NOMO-1 (cell line): ENCODE results near the gene LMO7.

Experiments used
- DNase-seq, 2 experiments: peaks; one replicate each; lab custom pipeline; 2025; ENCODE audit not compliant: unreplicated experiment in 2 of 2; lab: John Stamatoyannopoulos, UW

The LMO7 gene

DNA sequence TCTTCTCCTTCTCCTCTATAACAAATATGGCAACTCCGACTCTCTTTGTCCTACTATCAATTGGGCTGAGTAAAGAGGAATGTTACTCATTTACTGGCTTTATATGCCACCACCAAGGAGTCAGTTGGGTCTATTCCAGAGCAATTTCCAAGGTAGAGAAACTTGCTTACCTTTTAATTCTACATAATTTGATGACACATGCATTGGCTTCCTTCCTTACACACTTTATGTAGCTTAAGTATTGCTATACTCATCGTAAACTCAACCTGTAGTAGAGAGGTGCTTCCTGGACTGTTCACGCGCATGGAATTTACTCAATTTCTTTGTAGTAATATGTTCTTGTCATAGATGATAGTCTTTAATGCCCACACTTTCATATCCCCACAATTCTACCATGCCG lies 160.7 kb downstream of the LMO7 start:
- DNase-seq: no peak

DNA sequence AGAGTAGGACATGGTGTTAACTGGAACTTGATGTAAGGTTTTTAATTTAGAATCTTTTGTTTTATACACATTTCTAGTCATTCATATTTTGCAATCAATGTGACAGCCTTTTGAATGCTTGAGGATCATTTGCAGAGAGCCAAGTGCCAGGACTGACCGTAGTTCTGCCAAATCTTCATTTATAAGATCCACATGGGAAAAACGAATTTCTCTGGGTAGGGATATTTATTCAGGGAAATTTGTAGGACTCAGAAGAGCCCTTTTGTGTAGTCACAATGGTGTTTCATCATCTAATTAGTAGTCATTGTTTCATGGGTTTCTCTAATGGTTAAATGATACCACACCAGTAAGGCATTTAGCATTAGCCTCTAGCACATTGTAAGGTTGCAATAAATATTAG lies 161.1 kb downstream of the LMO7 start:
- DNase-seq: no peak

DNA sequence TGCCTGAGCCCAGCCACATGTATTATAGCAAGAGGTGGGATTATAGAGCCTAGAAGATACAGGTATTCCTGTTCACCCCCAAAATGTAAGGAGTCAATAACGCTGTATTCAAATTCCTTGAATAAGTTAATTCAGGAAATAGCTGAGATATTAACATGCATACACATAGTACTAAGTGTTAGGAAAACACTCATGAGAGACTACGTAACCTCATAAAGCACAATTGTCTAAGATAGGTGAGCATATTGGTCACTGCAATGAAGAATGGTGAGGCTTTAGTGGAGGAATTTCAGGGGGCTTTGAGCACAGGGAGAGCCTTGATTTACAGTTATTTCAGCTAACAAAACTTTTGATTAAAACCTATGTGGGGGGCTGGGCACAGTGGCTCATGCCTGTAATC lies 161.6 kb downstream of the LMO7 start:
- DNase-seq: no peak

DNA sequence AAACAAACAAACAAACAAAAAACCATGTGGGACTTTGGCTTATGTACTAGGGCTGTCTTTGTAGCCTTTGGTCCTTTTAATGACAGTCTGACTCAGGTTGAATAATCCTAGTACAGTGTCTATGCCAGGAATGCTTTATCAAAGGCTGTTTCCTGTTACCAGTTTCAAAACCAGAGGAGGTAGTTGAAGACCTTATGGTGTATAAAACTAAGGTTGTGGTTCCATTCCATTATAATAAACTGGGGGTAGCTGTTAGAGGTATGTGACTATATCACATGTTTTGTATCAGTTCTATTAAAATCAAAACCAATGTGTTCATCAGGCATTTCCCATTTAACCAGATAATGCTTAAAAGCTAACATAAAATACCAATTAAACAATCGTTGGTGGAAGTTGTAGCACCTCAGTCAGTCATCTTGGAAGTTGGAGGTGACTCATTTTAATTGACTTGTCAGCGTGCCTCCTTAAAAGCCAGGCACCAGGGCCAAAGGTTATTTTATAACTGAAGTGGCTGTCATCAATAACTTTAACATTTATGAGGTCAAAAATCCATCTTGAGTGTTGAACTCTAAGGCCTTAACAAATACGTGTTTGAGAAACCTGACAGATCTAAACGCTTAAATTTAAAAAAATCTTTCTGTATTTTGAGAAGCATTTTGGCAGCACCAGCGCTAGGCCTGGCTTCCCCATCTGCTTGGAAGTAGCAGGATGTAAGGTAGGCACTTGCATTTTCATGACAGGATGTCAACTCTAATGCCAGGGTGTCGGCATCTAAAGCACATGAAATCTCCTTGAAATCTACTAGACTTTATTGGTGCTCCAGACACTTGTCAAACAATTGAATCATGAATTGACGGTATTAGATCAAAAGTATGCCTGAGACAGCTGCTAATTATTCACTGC lies 162.5 kb downstream of the LMO7 start:
- no peak for DNase-seq

DNA sequence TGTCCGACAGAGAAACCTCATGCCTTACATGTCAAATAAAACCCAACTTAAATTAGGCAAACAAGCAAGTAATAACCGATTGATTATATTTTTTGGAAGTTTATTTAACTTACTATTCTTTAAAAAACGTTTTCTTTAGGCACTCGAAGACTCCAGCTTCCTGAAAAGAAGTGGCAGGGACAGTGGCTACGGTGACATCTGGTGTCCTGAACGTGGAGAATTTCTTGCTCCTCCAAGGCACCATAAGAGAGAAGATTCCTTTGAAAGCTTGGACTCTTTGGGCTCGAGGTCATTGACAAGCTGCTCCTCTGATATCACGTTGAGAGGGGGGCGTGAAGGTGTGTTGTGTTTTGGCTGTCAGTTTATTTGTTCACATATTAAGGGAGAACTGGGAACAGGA lies 164.4 kb downstream of the LMO7 start:
- DNase-seq: no peak

DNA sequence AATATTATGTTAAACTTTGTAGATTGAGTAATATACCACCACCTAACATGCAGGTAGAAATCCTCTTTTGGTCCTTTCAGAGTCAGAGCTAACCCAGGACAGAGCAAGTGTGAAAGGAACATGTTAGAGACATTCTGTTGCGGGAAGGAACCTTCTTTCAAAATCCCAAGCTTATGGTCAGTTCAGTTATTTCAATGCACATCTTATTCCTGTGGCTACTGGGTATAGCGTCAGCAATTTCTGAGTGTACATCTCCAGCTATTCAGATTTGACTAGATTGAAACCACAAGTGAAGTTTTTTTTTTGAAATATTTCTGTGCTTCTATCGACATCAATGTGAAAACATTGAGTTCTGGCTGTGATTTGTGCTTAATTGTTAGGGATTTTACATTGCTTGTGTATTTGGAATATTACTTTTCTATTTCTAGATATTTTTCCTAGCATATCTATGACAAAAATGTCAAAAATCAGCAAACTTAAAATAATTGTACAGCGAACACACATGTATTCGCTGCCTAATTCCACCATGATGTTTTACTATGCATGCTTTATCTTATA lies 165.3 kb downstream of the LMO7 start:
- DNase-seq: no peak

DNA sequence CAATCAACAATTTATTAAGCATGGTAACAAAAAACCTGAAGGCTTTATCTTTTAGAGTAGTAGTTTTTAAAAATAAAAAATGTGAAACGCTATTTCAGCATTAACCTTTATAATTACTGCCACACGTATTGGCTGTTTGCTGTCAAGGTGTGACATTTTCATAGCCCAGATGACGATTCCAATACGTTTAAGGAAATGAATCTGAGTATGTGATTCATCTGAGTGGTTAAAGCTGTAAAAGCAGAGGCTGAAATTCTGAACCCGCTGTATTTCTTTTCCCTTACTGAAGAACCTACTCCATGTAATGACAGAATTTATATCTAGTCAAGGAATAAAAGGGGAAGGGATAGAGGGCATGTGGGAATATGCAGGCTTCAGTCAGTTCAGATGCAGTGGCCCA lies 166.0 kb downstream of the LMO7 start:
- no peak for DNase-seq

DNA sequence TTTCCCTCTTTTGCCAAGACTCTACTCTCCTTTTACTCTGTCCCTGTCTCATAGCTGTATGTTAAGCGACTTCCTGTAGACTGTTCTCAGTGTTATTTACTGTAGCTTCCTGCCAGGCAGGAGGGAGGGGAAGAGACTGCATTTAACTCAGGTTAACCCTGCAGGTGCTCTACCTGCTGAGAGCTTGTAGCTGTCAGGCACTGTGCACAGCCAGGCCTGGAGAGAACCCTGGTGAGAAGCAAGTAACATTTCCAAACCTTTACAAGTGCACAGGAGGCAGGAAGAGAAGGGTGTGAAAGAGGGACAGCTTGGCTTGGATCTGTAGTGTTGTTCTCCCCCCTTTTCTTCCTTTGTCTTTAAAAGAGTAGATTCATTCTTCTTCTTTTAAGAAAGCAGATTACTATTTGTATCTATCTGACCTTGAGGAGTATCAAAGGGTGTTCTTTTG lies 167.1 kb downstream of the LMO7 start:
- DNase-seq: no peak

DNA sequence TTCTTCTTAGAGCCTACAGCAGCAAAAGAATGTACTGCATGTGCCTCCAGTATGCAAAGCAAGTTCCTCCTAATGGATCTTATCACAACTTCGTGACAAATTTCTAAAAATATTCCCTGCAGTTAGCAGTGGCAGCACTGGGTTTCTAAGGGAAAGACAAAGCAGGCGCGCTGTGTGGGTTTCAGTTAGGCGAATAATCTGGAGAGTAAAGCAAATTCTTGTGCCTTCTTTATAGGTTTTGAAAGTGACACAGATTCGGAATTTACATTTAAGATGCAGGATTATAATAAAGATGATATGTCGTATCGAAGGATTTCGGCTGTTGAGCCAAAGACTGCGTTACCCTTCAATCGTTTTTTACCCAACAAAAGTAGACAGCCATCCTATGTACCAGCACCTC lies 167.9 kb downstream of the LMO7 start:
- no peak for DNase-seq

DNA sequence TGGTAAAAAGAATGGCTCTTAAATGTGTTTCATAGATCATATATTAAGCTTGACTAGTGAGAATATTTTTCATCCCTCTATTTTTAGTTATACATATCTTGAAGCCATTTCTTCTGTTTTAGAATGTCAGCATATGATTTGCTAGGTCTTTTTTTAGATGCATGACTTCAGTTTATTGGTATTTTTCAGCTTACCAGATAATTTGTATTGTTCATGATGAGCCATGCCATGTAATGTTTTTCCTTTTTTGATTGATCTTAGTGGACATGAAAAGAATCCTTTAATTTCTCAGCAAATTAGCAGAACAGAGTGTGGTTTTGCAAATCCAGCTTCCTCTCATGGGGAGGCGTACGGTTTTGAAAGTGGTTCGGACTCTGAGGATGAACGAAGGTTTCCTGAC lies 168.5 kb downstream of the LMO7 start:
- DNase-seq: no peak

DNA sequence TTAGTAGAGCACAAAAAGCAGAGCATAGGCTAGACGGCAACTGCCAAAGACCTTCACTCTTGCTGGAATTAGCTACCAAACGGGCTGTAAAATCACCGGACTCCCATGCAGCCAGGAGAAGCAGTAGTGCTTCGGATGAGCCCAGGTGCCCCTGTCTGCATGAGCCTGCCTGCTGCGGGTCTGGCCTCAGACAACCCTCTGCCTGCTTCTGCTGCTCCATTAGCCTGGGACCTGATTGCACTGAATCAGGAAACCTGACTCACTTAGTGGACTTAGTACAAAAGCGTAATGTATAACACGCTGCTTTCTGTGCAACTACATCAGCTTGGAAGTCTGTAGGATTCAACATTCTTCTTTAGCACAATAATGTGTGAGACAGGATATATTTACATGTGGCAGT lies 170.0 kb downstream of the LMO7 start:
- DNase-seq: no peak

DNA sequence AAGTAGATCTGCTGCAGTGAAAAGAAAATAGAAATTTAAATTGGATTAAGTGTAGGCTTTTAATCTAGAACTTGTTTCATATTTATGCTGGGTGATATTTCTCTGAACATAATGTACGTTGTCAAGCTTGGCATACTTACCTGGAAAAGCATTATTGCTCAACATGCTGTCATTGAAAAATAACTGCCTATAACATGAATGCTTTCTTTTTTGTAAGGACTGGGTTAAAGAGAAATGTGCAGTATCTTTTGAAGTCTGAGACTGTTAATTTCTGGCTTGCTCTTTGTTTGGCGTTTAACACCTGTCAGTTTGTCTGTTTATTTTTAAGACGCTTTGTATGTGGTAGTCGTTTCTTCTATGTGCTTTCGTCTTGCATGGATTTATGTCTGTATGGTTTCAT lies 175.2 kb downstream of the LMO7 start:
- DNase-seq: no peak

DNA sequence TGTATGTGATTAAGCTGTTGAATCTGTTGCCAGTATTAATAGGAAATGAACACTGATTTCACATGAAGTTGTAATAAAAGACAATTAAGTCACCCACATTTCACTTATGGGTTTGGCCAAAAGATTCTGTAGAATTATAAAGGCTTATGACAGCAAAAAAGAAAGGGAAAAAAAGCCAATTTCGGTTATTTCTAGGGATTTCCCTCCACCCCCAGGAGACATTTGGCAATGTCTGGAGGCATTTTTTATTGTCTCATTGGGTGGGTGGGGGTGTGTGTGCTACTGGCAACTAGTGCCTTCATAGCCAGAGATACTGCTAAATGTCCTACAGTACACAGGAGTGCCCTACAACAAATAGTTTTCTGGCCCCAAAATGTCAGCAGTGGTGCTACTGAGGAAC lies 175.7 kb downstream of the LMO7 start:
- no peak for DNase-seq

DNA sequence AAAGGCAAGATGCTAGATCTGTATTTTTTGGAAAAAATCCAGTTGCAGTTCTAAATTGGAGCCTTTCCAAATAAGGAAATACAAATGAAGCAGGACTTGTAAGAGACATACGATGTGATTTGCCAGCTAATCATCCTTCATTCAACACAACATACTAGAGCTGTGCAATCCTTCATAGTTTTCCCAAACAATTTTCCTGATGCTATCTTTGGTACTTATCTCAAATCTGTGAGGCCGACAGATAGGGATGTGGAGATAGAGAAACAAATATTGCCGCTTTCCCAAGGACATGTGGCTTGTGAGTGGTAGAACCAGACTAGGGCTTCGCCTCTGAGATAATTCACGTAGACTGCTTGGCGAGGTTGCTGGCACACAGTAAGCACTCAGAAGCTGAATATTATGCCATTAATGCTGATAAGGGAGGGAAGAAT lies 176.6 kb downstream of the LMO7 start:
- no peak for DNase-seq

DNA sequence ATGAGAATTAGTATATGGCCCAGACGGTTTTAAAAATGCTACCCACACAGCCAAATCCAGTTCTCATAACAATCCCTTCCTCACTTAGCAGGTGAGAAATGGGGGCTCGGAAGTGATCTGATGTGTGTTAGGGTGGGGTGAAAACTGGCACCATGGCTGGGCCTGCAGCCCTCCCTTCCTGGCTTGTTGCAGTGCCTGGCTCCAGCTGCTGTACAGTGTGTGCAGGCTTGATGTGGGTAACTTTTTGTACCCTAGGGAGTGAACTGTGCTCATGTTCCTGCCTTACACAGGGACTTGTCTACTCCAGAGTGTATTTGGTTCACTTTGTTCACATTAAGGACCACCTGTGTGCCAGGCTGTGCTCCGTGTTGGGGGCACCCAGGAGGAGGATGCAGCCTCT lies 177.2 kb downstream of the LMO7 start:
- DNase-seq: no peak

DNA sequence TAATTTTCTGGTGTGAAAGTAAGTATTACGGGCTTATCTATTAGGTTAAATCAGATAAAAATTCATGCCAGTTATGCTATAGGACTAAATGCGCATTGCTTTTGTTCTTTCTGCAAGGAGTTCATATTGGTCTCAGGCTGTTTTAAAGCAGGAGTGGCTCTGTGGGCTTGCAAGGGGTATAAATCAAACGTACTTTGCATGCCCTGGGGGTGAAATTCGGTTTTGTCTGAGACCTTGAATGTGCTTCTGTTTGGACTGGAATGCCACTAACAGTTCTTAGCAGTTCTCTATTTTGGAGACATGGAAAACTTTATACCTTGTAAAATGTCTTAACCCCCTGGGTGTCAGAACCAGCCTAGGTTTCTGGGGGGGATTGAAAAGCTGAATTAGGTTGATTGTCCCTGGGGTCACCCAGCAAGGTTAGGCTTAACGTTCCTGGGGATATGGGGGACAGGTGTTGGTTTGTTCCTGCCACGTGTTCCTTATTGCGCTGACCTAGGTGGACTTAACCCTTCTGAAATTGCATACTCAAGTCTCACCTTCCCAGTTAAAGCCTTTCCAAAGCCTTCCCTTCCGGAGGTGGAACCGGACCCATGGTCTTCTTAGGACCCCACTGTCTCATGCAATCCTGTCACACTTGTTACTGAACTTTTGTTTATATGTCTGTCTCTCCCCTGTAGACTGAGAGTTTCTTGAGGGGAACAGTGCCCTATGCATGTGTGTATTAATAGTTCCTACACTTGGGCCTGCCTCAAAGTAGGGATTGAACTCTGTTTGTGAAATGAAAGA lies 182.2 kb downstream of the LMO7 start:
- no peak for DNase-seq

DNA sequence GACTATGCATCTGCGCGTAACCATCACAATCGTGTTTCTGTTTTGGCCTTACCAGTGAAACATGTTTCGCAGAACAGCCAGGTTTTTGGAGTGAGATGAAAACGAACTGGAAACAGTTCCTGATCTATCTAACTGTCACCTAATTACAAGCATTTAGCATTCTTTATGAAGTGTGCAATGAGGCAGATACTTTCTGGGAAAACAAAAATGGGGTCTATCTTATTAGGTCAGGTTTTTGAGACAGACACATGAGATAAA lies 182.8 kb downstream of the LMO7 start:
- DNase-seq: no peak

DNA sequence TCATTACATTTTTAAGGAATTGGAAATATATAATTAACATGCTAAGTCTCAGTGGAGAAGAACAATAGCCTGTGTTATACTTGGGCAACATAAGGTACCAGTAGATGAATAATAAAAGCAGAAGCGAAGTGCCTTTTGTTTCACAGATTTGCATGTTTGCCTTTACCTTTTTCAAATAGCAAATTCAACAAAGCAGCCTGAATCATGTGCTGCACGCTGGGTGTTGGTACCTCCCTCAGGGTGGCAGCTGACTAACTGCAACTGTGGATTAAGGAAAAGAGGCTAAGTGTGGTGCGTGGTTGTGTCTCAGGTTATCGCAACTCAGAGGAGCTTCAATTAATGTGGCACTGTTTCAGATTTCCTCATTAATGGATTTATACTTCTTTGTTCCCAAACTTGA lies 189.0 kb downstream of the LMO7 start:
- DNase-seq: no peak

DNA sequence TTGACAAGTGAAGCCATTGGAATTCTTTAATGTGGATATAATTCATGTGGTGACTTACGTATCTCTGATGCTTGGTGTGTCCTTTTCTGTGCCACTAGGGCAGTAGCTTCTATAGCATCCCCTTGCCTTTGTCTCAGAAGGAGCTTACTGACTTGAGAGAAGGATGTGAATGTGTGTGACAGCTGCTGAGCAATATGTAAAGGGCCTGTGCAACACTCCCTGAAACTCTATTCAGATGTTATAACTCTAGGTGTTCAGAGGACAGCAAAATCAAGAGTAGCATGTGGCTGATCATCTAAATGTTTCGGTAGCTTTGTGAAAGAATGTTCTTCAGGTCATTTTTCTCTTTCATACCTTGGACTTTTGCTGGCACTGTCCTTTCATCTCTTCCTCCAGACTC lies 189.5 kb downstream of the LMO7 start:
- DNase-seq: no peak

DNA sequence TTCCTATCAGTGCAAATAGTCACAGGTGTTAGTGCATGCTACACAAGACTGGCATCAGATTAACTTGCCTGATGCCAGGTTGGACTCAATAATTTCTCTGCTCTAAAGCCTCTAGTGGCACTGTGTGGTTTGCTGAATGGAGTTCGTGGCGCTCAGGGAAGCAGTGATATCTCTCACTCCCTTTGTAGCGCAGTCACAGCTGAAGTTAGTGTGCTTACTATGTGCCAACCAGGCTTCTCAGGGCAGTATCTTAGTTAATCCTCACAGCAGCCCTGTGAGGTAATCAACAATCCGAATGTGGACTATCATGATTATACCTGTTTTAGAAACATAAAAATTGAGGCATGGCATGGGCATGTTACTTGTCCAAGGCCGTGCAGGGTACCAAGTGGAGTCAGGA lies 190.3 kb downstream of the LMO7 start:
- no peak for DNase-seq

DNA sequence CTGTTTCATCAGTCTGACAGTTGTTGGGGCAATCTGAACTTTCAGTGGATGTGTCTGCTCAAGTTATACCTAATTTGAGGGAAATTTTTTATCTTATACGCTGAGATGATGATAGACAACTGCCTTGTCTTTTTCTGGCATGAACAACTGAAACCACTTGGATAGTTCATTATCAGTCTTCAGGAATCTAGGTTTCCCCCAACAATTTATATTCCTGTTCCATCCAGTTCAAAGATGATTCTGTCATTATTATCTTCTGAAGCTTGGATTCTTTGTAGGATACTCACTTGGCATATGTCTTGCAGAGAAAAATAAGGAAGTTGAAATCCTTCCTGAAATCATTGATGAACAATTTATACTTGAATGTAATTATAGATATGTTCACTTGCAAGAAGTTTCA lies 193.7 kb downstream of the LMO7 start:
- DNase-seq: no peak

DNA sequence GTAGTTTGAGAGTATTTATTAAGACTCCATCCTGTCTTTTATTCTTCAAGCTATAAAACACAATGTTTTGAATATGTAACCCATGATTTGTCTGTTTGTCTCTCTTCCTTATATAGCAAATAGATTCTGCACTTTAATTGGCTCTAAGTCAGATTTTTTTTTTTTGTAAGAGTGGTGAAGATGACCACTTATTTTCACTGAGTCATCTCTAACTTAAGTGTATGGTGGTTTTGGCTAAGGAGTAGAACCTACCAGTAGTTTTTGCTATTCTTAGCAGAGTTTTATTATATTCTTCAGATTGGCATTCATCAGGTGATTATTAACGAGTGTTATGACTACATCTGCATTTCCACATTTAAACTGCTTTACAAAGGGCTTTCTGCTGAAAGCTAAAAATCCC lies 194.7 kb downstream of the LMO7 start:
- no peak for DNase-seq
